HL-60/S4 (cell line): ENCODE data around the gene USP9X.
"Not testable (repeated sequence)": the region's sequence is repeated elsewhere in the genome, so short reads cannot be mapped to it uniquely, and the experiment has no call there.

Experiments used
- in situ Hi-C: fragments of 300-500 bp; cut with MboI; formaldehyde crosslinking; loops from 2 replicates; pipeline ENCODE4 v1.14.3; 2022; ENCODE audit warnings: low sequenced_read_pairs

USP9X gene

DNA sequence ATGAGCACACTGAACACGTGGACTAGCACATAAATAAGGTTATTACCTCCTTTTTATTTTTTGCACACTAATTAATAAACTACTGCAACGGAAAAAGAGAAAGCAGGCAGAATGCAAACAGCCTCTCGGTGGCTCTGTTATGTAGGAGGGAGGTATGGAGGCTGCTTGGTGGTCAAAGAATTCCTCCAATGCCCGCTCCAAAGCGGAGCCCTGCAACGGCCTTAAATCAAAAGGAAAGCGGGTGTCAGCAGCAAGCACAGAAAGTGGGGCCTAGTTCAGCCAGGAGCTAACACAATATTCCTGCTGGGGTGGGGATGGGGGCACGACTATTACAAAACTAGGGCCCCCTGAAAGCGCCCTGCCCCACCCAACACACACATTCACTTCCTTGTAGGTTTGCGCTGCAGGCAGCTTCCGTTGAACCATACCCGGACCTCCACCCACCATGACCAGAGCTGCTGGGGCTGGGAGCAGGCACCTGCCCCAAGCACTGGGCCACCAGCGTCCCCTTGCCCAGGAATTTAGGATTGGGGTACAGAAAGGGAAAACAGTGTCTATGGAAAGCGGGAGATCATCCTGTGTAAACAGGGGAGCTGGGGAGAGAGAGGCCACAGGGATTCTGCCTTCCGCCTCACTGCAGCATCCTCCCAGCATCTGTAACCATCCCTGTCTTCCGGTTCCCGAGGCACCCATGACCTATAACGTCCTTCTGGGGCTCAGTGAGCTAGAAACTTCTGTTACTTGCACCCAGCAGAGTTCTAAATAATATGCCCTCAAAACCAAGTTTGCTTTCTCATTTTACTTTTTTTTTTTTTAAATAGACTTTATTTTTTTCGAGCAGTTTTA, 191.6 kb downstream of the USP9X start:
- in situ Hi-C loops = no loop called here

DNA sequence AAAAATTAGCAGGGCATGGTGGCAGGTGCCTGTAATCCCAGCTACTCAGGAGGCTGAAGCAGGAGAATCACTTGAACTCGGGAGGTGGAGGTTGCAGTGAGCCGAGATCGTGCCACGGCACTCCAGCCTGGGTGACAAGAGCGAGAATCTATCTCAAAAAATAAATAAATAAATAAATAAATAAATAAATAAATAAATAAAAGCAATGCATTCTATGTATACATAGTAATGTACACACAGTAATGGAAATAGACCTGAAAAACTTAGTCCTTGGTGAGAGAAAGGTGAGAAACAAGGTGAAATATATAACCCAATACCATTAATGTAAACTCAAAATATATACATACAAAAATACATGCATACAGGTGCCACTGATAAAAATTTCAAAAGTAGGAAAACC, 197.1 kb downstream of the USP9X start:
- in situ Hi-C loops = not testable (repeated sequence)

DNA sequence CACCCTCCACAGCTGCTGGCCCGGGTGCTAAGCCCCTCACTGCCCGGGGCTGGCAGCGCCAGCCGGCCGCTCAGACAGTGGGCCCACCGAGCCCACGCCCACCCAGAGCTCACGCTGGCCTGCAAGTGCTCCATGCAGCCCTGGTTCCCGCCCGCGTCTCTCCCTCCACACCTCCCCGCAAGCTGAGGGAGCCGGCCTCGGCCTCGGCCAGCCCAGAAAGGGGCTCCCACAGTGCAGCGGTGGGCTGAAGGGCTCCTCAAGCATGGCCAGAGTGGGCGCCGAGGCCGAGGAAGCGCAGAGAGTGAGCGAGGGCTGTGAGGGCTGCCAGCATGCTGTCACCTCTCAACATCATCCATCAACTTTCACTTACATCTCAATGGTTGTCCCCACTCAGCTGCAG, 200.7 kb downstream of the USP9X start:
- in situ Hi-C loops = not testable (repeated sequence)
